ENCODE data around the gene CDH4. TPM values are rescaled to one million over a fixed set of nuclear protein-coding genes. Genes with fewer than 3 reads are reported as not detected.

The CDH4 gene
- polyA plus RNA-seq, 1 experiment = 1.5 TPM

- Histone ChIP-seq H3K27me3 (ENCODE audit: control insufficient read depth, insufficient read depth, low read length) (no peaks in the 10 kb centered on the region), H3K36me3 (ENCODE audit: control insufficient read depth, insufficient read depth, low read length) (no peaks in the 10 kb centered on the region), H3K4me3 (ENCODE audit: low read depth, low read length) (no peak overlapping the region)
- TF ChIP-seq CTCF (IDR thresholded peaks at IDR 0.05; ENCODE audit: insufficient read depth, low read depth, low read length) = no peak
- no peak for DNase-seq (ENCODE audit: low read depth)
- ChIA-PET CTCF (no interaction called here), POLR2A (no interaction called here)
Observed at GRCh38 chr20:61544910-61545889, 293.1 kb downstream of the CDH4 start.

GRCh38 chr20:61546641-61547040 is 294.6 kb downstream of the CDH4 start:
- POLR2A ChIA-PET = no interaction called here
- DNase-seq (ENCODE audit: low read depth) = no peak
- no peak overlapping the region for H3K4me3 ChIP-seq (ENCODE audit: low read depth, low read length)
- H3K27me3 ChIP-seq (ENCODE audit: control insufficient read depth, insufficient read depth, low read length) = no peaks in the 10 kb centered on the region
- CTCF ChIA-PET = no interaction called here
- no peaks in the 10 kb centered on the region for H3K36me3 ChIP-seq (ENCODE audit: control insufficient read depth, insufficient read depth, low read length)
- TF ChIP-seq CTCF (IDR thresholded peaks at IDR 0.05; ENCODE audit: insufficient read depth, low read depth, low read length) = no peak

GRCh38 chr20:61548069-61548468 is 296.0 kb downstream of the CDH4 start:
- Histone ChIP-seq H3K4me3 (ENCODE audit: low read depth, low read length) (no peak overlapping the region), H3K27me3 (ENCODE audit: control insufficient read depth, insufficient read depth, low read length) (no peaks in the 10 kb centered on the region), H3K36me3 (ENCODE audit: control insufficient read depth, insufficient read depth, low read length) (no peaks in the 10 kb centered on the region)
- ChIA-PET POLR2A (no interaction called here), CTCF (no interaction called here)
- no peak for DNase-seq (ENCODE audit: low read depth)
- TF ChIP-seq CTCF (IDR thresholded peaks at IDR 0.05; ENCODE audit: insufficient read depth, low read depth, low read length) = no peak

- ChIA-PET POLR2A (no interaction called here), CTCF (no interaction called here)
- no peak overlapping the region for H3K4me3 ChIP-seq (ENCODE audit: low read depth, low read length)
- no peaks in the 10 kb centered on the region for H3K36me3 ChIP-seq (ENCODE audit: control insufficient read depth, insufficient read depth, low read length)
- H3K27me3 ChIP-seq (ENCODE audit: control insufficient read depth, insufficient read depth, low read length) = no peaks in the 10 kb centered on the region
- no peak for TF ChIP-seq CTCF (IDR thresholded peaks at IDR 0.05; ENCODE audit: insufficient read depth, low read depth, low read length)
- no peak for DNase-seq (ENCODE audit: low read depth)
Observed at GRCh38 chr20:61549865-61550264, 297.8 kb downstream of the CDH4 start.

- ChIA-PET POLR2A (no interaction called here), CTCF (interaction anchor here (1.2 kb wide), 1 partner anchor 12 kb away, joined by 3 read pairs; no protein-coding TSS in a partner anchor)
- no peak overlapping the region for H3K4me3 ChIP-seq (ENCODE audit: low read depth, low read length)
- no peaks in the 10 kb centered on the region for H3K27me3 ChIP-seq (ENCODE audit: control insufficient read depth, insufficient read depth, low read length)
- no peaks in the 10 kb centered on the region for H3K36me3 ChIP-seq (ENCODE audit: control insufficient read depth, insufficient read depth, low read length)
- DNase-seq (ENCODE audit: low read depth) = no peak
- no peak for TF ChIP-seq CTCF (IDR thresholded peaks at IDR 0.05; ENCODE audit: insufficient read depth, low read depth, low read length)
Observed at GRCh38 chr20:61551401-61551800, 299.3 kb downstream of the CDH4 start.

Measured in BJ (cell line).